ENCODE measurements around the gene FAM43B.

DNA sequence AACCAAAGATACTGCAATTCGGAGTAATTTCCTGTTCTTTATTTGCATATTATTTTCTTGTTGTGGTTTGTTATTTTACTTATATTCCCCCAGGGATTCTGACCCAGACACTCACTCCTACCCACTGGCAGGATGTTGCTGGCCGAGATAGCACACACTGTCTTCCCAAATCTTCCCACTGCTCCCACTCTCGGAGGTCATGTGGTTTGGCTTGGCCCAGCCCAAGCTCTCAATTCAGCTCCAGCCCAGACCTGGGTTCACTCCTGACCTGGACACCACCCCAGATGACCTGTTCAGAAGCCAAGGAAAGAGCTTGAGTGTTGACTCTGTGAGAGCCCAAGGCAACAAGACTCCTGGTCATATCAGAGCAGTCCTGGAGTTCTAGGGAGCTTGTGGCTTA is 1.2 kb upstream of the FAM43B start:
- no peak for TF ChIP-seq EP300 (IDR thresholded peaks at IDR 0.05)
- TF ChIP-seq, protein P1, sequence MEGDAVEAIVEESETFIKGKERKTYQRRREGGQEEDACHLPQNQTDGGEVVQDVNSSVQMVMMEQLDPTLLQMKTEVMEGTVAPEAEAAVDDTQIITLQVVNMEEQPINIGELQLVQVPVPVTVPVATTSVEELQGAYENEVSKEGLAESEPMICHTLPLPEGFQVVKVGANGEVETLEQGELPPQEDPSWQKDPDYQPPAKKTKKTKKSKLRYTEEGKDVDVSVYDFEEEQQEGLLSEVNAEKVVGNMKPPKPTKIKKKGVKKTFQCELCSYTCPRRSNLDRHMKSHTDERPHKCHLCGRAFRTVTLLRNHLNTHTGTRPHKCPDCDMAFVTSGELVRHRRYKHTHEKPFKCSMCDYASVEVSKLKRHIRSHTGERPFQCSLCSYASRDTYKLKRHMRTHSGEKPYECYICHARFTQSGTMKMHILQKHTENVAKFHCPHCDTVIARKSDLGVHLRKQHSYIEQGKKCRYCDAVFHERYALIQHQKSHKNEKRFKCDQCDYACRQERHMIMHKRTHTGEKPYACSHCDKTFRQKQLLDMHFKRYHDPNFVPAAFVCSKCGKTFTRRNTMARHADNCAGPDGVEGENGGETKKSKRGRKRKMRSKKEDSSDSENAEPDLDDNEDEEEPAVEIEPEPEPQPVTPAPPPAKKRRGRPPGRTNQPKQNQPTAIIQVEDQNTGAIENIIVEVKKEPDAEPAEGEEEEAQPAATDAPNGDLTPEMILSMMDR (IDR thresholded peaks at IDR 0.05): no peak

Measured in upper lobe of left lung (tissue), 4 donors.